Activated naive CD4-positive, alpha-beta T cell treated with anti-CD3 and anti-CD28 coated beads, Interleukin-2, amount 50 U/mL, for 24 hours (primary cell): Measurements from ENCODE around the gene COPA.
A peak's percentile ranks its signal among the peaks of the same experiment; 100 is the strongest.

Experiments used
- H3K27ac Mint-ChIP-seq: one replicate; pipeline ENCODE4 v1.8.0; 2021; ENCODE audit warnings: mild to moderate bottlenecking, mixed read lengths
- H3K27me3 Mint-ChIP-seq: one replicate; pipeline ENCODE4 v1.8.0; 2021; ENCODE audit warnings: mixed read lengths
- H3K36me3 Mint-ChIP-seq: one replicate; pipeline ENCODE4 v1.8.0; 2021; ENCODE audit warnings: mixed read lengths
- H3K4me1 Mint-ChIP-seq: one replicate; pipeline ENCODE4 v1.8.0; 2021; ENCODE audit warnings: mixed read lengths
- H3K4me3 Mint-ChIP-seq: one replicate; pipeline ENCODE4 v1.8.0; 2021; ENCODE audit warnings: mild to moderate bottlenecking, mixed read lengths
- H3K9me3 Mint-ChIP-seq: one replicate; pipeline ENCODE4 v1.8.0; 2021; ENCODE audit warnings: mixed read lengths

The COPA gene

DNA sequence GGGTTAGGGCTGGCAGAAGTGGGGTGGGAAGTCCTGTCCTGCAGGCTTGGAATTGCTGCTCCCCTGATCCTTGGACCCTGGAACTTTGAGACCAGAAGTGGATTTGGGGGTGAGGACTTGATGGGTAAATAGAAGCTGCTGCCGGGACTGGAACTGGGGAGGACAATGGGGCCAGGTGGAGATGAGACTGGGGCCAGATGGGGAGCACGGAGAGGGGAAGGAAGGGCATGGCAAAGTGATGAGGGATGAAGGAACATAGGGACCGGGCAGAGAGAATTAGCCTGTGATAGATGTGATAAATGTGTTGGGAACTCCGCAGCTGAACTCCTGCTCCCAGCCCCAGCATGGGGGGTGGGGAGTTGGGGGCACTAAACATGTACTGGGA, 24.5 kb upstream of the COPA start:
- Mint-ChIP-seq H3K27me3 (no peaks in the 10 kb centered on the region), H3K4me3 (no peak overlapping the region), H3K9me3 (no peaks in the 10 kb centered on the region), H3K36me3 (no peaks in the 10 kb centered on the region), H3K27ac (no peak overlapping the region), H3K4me1 (no peaks in the 10 kb centered on the region)

DNA sequence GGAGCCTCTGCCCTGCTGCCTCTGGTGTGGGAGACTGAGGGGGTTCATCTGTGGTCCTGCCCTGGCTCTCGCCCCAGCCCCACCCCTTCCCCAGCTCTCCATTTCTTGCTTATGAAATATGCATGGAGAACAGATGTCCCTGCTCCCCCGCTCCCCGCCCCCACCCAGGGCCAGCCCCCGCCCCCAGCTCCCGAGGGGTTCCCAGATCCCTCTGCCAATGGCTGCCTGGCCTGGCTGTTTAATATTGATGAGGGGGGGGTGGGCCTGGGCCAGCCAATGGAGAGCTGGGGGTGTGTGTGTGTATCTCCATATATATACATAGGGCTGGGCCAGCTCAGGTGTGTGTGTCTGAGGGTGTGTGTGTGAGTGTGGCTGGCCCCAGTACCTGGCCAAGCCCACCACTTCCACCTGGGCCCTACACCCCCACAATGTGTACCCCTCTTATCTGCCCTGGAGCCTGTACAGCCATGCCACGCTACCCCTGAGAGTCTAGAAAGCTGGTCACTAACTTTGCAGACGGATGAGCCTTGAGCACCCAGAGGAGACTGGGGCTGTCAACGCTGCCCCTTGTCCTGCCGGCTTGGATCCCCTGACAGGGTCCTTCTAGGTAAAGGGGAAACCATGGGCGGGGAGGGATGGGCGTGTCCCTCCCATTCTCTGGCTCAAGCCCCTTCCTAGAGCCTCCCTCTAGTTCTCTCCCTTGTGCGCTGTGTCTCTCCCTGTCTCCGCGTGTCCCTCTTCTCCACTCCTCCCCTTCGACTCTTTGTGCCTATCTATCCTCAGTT, 23.9 kb upstream of the COPA start, which contains the start of gene NHLH1:
Gene NHLH1, plus strand, starts transcription at position 341 of the 785 bp plus-strand sequence. CDS start 3,661 bp downstream, outside the sequence.
- no peaks in the 10 kb centered on the region for H3K4me1 Mint-ChIP-seq

DNA sequence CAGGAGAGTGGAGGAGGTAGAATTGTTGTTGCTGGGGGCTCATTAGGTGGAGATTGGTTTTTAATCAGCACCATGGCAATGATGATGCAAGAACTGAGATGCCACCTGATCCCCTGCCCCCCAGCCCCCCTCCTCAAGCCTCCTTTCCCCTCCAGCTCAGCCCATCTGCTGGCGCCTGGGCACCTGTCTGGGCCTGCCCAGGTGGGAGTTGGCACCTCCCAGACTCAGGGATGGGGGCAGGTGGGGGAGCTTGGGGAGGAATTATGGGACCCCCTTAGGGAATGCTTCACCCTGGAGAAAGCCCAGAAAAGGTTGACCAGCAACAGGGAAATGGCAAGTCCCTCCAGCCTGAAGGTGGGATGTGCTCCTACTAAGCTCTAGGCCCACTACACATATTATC, 22.3 kb upstream of the COPA start:
- H3K36me3 Mint-ChIP-seq, result peaks cover 2% of the 10 kb centered on the region
- H3K9me3 Mint-ChIP-seq, result no peaks in the 10 kb centered on the region
- H3K4me3 Mint-ChIP-seq, result no peak overlapping the region
- no peaks in the 10 kb centered on the region for H3K27me3 Mint-ChIP-seq
- no peak overlapping the region for H3K27ac Mint-ChIP-seq
- H3K4me1 Mint-ChIP-seq, result no peaks in the 10 kb centered on the region

More for the DNA sequence above, 23.9 kb upstream of the COPA start, which contains the start of gene NHLH1:
- H3K9me3 Mint-ChIP-seq, result no peaks in the 10 kb centered on the region
- no peaks in the 10 kb centered on the region for H3K27me3 Mint-ChIP-seq
- H3K36me3 Mint-ChIP-seq, result no peaks in the 10 kb centered on the region
- no peak within 1 kb of the TSS for H3K27ac Mint-ChIP-seq
- no peak within 1 kb of the TSS for H3K4me3 Mint-ChIP-seq

DNA sequence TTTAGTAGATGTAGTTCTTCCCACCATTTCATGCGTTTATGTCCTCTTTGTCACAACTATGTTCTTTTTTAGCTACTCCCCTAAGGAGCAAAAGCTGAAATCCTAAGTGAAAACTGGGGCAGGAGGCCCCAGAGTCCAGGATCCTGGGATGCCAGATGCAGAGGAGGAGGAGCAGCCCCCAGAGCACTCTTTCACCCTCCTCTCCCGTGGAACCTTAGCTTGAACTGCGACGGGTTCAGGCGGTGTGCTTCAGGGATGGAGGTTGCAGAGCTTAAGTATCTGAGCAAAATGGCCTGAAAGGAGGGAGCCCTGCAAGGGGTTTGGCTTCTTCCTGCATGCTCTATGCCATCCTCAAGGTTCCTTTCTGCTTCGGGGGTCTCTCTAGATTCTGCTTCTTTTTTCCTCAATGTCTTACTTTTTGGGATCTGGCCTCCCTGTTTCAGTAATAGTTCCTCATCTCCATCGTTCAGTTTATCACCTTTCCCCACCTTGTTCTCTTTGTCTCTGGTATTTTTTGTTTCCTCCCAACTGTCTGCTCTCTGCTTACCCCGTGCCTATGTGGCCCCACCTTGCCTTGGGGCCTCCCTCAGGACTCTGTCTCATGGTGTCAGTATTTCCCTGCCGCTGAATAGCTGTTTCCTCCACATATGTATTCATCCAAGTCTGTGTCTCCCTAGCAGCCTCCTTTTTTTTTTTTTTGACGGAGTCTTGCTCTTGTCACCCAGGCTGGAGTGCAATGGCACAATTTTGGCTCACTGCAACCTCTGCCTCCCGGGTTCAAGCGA, 21.1 kb upstream of the COPA start:
- H3K27me3 Mint-ChIP-seq, result no peaks in the 10 kb centered on the region
- H3K4me3 Mint-ChIP-seq, result no peak overlapping the region
- no peaks in the 10 kb centered on the region for H3K9me3 Mint-ChIP-seq
- H3K36me3 Mint-ChIP-seq, result peaks cover 2% of the 10 kb centered on the region
- no peaks in the 10 kb centered on the region for H3K4me1 Mint-ChIP-seq
- no peak overlapping the region for H3K27ac Mint-ChIP-seq

DNA sequence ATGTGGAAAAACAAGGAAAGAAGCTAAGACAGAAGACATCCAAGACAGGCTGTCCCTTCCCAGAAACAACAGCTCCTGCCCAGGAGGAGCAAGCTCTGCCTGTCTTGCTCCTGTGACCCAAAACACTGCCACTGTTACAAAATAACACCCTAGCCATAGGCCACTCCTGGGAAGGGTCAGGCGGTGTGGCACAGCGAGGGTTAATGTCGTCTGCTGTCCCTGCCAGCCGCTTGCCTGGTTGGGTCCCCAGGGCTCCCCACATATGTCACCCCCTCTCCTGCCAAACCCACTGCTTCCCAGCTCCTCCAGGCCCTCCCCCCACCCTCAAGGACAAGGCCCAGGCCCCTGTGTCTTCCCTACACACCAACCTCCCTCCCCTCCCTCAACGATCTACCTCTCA, 20.0 kb upstream of the COPA start:
- H3K4me1 Mint-ChIP-seq, result no peaks in the 10 kb centered on the region
- H3K27ac Mint-ChIP-seq, result peak overlapping the region; percentile 47
- H3K9me3 Mint-ChIP-seq, result no peaks in the 10 kb centered on the region
- H3K36me3 Mint-ChIP-seq, result peaks cover 8% of the 10 kb centered on the region
- H3K27me3 Mint-ChIP-seq, result no peaks in the 10 kb centered on the region
- no peak overlapping the region for H3K4me3 Mint-ChIP-seq

DNA sequence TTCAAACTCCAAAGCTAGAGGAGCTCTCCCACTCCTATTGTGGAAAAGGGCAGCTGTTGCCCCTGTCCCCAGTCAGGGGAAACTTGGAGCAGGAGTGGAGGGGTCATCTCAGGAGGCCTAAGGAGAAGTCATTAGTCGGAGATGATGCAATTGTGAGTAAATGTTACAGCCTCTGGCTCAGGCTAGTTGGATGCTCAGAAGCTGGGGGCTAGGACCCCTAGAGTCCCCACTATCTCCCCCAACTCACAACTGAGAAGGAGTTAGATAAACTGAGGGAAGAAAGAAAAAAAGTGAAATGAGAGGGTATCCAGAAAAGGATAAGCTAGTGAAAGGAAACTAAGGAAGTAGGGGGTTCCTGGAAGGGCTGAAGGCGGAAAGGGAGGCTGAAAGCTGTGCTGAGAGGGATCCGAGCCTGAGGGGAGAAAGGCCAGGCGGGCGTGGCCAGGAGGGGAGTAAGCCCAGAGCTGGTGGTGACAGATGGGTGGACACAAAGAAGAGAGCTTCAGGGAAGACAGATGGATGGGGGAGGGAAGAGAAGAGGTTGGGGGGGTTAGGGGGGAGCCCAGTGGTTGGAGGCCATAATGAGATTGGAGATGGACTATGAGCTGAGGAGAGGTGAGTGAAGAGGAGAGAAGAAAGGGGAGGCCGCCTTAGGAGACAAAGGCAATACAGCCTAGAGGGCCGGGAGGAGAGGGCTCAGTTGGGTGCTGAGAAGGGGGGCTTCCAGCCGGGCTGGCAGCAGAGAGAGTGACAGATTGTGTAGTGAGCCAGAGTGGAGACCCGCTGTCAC, 19.3 kb upstream of the COPA start:
- Mint-ChIP-seq H3K36me3 (peaks cover 11% of the 10 kb centered on the region), H3K9me3 (no peaks in the 10 kb centered on the region), H3K27me3 (no peaks in the 10 kb centered on the region), H3K4me1 (no peaks in the 10 kb centered on the region), H3K27ac (peak overlapping the region; percentile 78), H3K4me3 (no peak overlapping the region)

DNA sequence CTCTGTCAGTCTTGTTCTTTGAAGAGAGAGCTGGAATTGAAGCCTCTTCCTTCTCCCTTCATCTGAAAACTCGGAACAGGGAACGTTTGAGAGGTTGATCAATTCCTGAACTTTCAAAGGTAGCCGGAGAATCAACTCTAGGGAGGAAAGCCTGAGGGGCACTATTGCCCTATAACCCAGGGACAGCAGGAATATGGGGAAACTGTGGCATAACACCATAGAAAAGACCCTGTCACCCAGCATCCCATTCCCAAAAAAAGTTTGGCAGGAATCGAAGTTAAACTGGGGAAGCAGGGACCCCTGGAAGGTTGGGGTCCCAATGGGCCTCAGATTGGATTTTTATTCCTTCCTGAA, 18.7 kb upstream of the COPA start:
- H3K27ac Mint-ChIP-seq, result peak overlapping the region; percentile 78
- peaks cover 13% of the 10 kb centered on the region for H3K36me3 Mint-ChIP-seq
- H3K4me3 Mint-ChIP-seq, result no peak overlapping the region
- no peaks in the 10 kb centered on the region for H3K27me3 Mint-ChIP-seq
- no peaks in the 10 kb centered on the region for H3K4me1 Mint-ChIP-seq
- no peaks in the 10 kb centered on the region for H3K9me3 Mint-ChIP-seq

DNA sequence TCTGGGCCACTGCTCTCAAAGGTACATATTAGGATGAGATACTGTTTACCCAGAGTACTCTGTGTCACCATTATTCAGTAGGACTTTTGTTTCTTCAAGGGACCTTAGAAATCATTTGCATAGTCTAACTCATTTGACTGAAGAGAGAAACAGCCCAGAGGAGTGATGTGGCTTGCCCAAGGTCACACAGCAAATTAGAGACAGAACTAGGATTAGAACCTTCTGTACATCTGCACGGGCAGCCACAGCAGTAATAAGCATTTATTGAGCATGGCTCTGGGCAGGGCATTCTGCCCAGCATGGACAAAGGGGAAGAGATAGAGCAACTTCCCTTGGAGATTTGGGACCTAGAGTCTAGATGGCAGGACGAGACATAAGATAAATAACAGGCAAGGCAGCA, 18.1 kb upstream of the COPA start:
- Mint-ChIP-seq H3K27ac (no peak overlapping the region), H3K27me3 (no peaks in the 10 kb centered on the region)

DNA sequence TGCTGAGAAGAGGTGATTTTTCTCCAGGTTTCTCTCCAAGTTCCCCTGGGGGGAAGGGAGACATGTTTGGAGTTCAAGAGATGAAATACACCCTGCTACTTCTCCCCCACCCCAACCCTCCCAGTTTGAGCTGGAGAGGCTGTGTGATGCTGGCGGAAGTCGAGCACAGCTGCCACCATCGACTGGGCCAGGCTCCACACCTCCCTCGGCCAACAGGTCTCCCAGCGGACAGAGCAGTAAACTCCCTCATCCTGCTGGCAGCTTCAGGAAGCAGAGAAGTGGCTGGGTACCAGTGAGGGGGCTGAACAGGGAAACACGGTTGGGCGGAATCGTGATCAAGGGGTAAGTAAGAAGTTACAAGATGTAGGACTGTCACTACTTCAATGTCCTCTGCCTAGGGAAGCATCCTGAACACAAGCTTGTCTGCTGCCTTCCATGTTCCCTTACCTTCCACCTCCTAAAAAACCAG, 17.2 kb upstream of the COPA start:
- Mint-ChIP-seq H3K4me3 (no peak overlapping the region), H3K4me1 (no peaks in the 10 kb centered on the region), H3K9me3 (no peaks in the 10 kb centered on the region), H3K27ac (no peak overlapping the region), H3K27me3 (no peaks in the 10 kb centered on the region), H3K36me3 (peaks cover 14% of the 10 kb centered on the region)

More for the DNA sequence above, 18.1 kb upstream of the COPA start:
- H3K4me3 Mint-ChIP-seq, result no peak overlapping the region
- H3K4me1 Mint-ChIP-seq, result no peaks in the 10 kb centered on the region
- H3K36me3 Mint-ChIP-seq, result peaks cover 13% of the 10 kb centered on the region
- no peaks in the 10 kb centered on the region for H3K9me3 Mint-ChIP-seq

DNA sequence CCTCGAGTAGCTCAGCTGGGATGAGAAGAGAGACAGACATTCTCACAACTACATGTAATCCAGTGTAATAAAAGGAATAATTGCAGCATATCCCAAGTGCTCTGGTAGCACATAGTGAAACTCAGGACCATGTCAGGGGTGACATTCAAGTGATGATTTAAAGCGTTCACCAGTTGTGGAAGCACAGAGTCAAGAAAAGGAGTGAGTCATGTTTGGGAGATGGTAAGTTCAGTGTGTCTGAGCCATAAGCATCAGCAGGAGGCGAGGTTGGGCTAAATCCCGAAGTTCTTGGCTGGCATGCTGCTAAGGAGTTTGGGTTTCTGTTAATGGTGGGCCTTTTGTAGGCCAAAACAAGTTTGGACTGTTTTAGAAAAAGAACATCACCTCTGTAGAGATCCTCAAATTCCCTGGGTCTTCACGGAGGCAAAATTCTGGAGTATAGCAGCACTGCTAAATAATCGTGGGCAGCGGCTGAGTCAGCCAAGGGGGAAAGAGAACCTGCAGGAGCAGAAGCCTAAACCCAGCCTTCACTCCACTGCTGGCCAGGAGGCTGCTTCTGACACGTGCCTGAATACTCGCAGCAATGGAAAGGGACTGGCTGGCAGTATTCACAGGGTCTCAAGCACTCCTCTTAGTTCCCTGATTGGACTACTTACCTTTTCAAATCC, 16.6 kb upstream of the COPA start:
- H3K27ac Mint-ChIP-seq, result no peak overlapping the region
- H3K36me3 Mint-ChIP-seq, result peaks cover 16% of the 10 kb centered on the region
- no peaks in the 10 kb centered on the region for H3K4me1 Mint-ChIP-seq
- no peaks in the 10 kb centered on the region for H3K9me3 Mint-ChIP-seq
- no peaks in the 10 kb centered on the region for H3K27me3 Mint-ChIP-seq
- H3K4me3 Mint-ChIP-seq, result no peak overlapping the region

DNA sequence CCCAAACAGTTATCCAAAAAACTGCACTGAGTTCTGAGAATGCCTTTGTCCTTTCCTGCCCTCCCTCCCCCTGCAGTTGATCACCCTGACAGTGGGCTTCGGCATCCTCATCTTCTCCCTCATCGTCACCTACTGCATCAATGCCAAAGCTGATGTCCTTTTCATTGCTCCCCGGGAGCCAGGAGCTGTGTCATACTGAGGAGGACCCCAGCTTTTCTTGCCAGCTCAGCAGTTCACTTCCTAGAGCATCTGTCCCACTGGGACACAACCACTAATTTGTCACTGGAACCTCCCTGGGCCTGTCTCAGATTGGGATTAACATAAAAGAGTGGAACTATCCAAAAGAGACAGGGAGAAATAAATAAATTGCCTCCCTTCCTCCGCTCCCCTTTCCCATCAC, 15.0 kb upstream of the COPA start:
- Mint-ChIP-seq H3K4me3 (no peak overlapping the region), H3K27ac (peak overlapping the region; percentile 73), H3K9me3 (no peaks in the 10 kb centered on the region), H3K27me3 (no peaks in the 10 kb centered on the region), H3K36me3 (peaks cover 21% of the 10 kb centered on the region), H3K4me1 (no peaks in the 10 kb centered on the region)

DNA sequence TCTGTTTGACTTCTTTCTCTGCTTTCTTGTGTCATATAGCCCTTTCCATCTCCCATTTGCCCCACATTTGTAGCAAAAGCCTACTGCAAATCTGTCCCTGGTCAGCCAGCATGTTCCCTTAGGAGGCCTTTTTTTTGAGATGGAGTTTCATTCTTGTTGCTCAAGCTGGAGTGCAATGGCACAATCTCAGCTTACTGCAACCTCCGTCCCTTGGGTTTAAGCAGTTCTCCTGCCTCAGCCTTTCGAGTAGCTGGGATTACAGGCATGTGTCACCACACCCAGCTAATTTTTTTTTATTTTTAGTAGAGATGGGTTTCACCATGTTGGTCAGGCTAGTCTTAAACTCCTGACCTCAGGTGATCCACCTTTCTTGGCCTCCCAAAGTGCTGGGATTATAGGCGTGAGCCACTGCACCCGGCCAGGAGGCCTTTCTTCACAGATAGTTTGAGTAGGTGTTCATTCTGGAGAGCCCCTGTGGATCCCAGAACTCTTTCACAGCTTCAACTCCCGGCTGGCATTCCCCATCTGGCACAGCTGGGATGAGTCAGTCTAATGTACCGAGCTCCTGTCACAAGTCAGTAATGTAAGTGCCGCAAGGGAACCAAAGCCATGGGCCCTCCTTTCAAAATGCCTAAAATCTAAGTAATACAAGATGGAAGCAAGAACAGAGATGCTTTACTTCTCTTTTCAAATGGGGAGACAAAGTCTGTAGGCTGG, 14.4 kb upstream of the COPA start:
- Mint-ChIP-seq H3K4me1 (no peaks in the 10 kb centered on the region), H3K9me3 (no peaks in the 10 kb centered on the region), H3K36me3 (peaks cover 23% of the 10 kb centered on the region), H3K4me3 (no peak overlapping the region), H3K27ac (no peak overlapping the region), H3K27me3 (no peaks in the 10 kb centered on the region)

DNA sequence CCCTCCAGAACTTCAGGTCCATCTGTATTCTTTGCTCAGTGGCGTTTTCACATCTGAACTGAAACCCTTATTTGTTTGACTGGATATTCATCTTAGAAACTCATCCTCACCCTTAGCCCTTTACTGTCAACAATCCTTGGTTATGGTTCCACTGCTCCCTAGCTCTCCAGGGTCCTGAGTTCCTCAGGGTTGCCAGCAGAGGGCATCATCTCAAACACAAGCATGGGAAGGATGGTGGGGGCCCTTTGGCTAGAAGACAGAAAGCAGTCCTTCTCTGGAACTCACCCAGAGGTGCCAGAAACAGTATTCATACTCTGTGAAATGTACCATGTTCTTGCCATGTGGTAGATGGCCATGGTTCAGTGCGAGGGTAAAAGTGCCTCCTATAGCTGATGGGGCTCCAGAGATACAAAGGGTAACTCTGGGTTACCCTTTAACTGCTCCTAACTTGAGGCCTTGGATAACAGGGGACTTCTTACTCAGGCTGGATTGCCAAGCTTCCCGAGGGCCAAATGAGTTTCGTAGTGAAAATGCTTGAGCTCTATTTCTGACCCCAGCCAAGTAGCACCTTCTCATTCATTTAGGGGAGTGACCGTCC, 11.4 kb upstream of the COPA start:
- peaks cover 25% of the 10 kb centered on the region for H3K36me3 Mint-ChIP-seq

DNA sequence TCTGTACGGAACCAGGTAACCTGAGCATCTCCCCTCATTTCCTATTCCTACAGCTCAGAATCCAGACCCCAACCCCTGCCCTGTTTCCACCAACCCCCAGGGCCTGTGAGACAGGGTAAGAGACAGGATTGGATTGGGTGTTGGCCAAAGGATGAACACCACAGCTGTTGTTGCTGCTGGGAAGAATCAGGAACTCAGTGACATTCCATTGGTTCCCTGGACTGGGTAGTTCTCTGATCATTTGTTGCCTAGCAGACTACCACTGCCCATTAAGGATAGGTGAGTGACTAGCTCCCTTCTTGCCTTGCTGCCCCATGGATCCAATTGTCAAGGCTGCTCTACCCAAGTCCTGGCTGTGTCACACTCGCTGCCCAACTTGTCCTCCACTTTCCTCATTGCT, 10.2 kb upstream of the COPA start:
- Mint-ChIP-seq H3K4me3 (no peak overlapping the region), H3K27ac (no peak overlapping the region), H3K4me1 (no peaks in the 10 kb centered on the region), H3K27me3 (no peaks in the 10 kb centered on the region), H3K9me3 (no peaks in the 10 kb centered on the region), H3K36me3 (peaks cover 22% of the 10 kb centered on the region)

More for the DNA sequence above, 11.4 kb upstream of the COPA start:
- H3K27ac Mint-ChIP-seq, result no peak overlapping the region
- no peaks in the 10 kb centered on the region for H3K27me3 Mint-ChIP-seq
- no peaks in the 10 kb centered on the region for H3K4me1 Mint-ChIP-seq
- H3K9me3 Mint-ChIP-seq, result no peaks in the 10 kb centered on the region
- no peak overlapping the region for H3K4me3 Mint-ChIP-seq
